Common myeloid progenitor, CD34-positive (primary cell): ENCODE results near the gene FRMD4A.

Experiments
- CTCF ChIA-PET: fragments of 350-600 bp; sonication (Branson Sonifier 250); formaldehyde crosslinking; loops from one replicate; lab custom pipeline; 2021; ENCODE audit warnings: antibody characterized with exemption; lab: Charles Lee
- POLR2A ChIA-PET: fragments of 350-600 bp; sonication (Branson Sonifier 250); formaldehyde crosslinking; loops from one replicate; lab custom pipeline; 2021; ENCODE audit warnings: antibody characterized with exemption; lab: Charles Lee
- DNase-seq, 3 donors: peaks; one replicate each; pipeline versions ENCODE4 v3.0.0 to v3.0.0-alpha.2; 2013
- H3K27ac ChIP-seq, 2 experiments: 1 replicate in 1 of 2; 2 replicates in 1 of 2; pipeline ENCODE4 v1.7.0; 2013; ENCODE audit warnings: inconsistent platforms in 2 of 2, low read length in 2 of 2, mild to moderate bottlenecking in 2 of 2, low read depth in 1 of 2, moderate library complexity in 1 of 2; ENCODE audit not compliant: severe bottlenecking in 2 of 2, insufficient read depth in 1 of 2, poor library complexity in 1 of 2
- H3K27me3 ChIP-seq, 5 experiments: replicated peaks in 2 of 5; 1 replicate in 3 of 5; 2 replicates in 2 of 5; pipeline versions ENCODE4 v1.6.1 to v1.7.0; 2013; ENCODE audit warnings: low read length in 4 of 5, mild to moderate bottlenecking in 2 of 5, moderate library complexity in 2 of 5, inconsistent platforms in 1 of 5; ENCODE audit not compliant: insufficient read depth in 5 of 5, control insufficient read depth in 4 of 5
- H3K36me3 ChIP-seq, 4 experiments: 1 replicate in 2 of 4; 2 replicates in 2 of 4; pipeline versions ENCODE4 v1.6.1 to v1.7.0; 2013; ENCODE audit warnings: low read length in 3 of 4, control low read depth in 1 of 4, mild to moderate bottlenecking in 1 of 4; ENCODE audit not compliant: control insufficient read depth in 4 of 4, insufficient read depth in 4 of 4
- H3K4me1 ChIP-seq, 4 experiments: 1 replicate in 3 of 4; 2 replicates in 1 of 4; pipeline versions ENCODE4 v1.6.1 to v1.7.1; 2013; ENCODE audit warnings: low read length in 3 of 4, mild to moderate bottlenecking in 3 of 4, control low read depth in 1 of 4, inconsistent platforms in 1 of 4, moderate library complexity in 1 of 4; ENCODE audit not compliant: control insufficient read depth in 4 of 4, insufficient read depth in 4 of 4; ENCODE audit errors: control extremely low read depth in 1 of 4
- H3K4me3 ChIP-seq, 7 experiments: 1 replicate in 4 of 7; 2 replicates in 3 of 7; pipeline versions ENCODE4 v1.5.1 to v1.7.0; 2013; ENCODE audit warnings: mild to moderate bottlenecking in 7 of 7, low read length in 6 of 7, moderate library complexity in 6 of 7, inconsistent platforms in 2 of 7, low read depth in 2 of 7, control low read depth in 1 of 7; ENCODE audit not compliant: insufficient read depth in 4 of 7, control insufficient read depth in 1 of 7; ENCODE audit errors: extremely low read depth in 1 of 7
- H3K9me3 ChIP-seq, 5 experiments: 1 replicate in 4 of 5; 2 replicates in 1 of 5; pipeline versions ENCODE4 v1.6.1 to v1.7.1; 2013; ENCODE audit warnings: low read length in 4 of 5, mild to moderate bottlenecking in 2 of 5, inconsistent platforms in 1 of 5, low read depth in 1 of 5, moderate library complexity in 1 of 5; ENCODE audit not compliant: control insufficient read depth in 4 of 5, insufficient read depth in 2 of 5; ENCODE audit errors: control extremely low read depth in 1 of 5
- WGBS: methylation state at CpG from one replicate; pipeline ENCODE4 v1.1.5; 2013; ENCODE audit not compliant: insufficient coverage; 5-methylcytosine and 5-hydroxymethylcytosine counted together

The FRMD4A gene

DNA sequence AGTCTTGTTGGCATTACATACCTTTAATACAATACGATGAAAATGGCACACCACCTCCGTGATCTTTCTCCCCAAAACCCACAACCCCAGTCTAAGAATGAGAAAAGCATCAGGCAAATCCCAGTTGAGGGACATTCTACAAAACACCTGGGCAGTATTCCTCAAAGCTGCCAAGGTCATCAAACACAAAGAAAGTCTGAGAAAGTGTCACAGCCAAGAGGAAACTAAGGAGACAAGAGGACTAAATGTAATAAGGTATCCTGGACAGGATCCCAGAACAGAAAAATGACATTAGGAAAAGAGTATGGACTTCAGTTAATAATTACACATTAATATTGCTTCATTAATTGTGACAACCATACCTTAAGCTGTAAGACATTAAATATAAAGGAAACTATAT, 14.5 kb upstream of the FRMD4A start:
- no peak overlapping the region for H3K4me3 ChIP-seq
- H3K36me3 ChIP-seq: no peaks in the 10 kb centered on the region
- H3K4me1 ChIP-seq: no peaks in the 10 kb centered on the region
- DNase-seq: no peak
- POLR2A ChIA-PET: no interaction called here
- H3K27me3 ChIP-seq: peaks cover 0 to 7% (median 6%) of the 10 kb centered on the region in 5 experiments
- CTCF ChIA-PET: no interaction called here
- no peaks in the 10 kb centered on the region for H3K9me3 ChIP-seq
- H3K27ac ChIP-seq: no peak overlapping the region
- WGBS: 100% methylated on average over 2 of the region's 2 CpGs

DNA sequence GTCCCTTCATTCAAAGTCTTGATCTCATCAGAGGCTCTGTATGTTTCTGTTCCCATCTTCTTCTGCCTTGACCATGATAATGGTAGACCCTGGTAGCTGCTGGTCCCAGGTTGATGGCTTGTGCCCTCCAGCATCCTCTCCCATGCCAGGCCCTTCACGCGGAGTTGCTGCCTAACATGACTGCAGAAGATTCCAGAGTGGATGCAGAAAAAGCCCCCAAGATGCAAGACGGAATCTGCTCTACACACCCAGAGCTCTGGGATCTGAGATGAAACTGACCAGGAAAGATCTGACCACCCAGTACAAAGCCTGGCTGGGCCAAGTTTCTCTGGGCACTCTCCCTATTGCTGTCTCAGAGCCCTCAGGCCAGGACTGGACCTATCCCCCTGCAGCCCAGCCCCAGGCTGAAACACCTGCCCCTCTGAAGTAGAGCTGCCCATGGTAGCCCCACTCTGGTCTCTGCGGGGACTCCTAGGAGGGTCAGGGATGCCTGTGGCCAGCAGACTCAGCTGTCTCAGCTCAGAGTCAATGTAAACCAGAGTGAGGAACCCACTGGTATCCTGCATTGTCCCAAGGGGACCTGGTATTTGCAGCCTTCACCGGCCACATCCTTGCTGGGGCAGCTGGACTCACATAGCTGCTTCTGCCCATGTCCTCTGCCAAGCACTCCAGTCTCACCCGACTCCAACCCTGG, 9.5 kb upstream of the FRMD4A start:
- CTCF ChIA-PET: interaction anchor here (1.2 kb wide), 1 partner anchor 46 kb away, joined by 3 read pairs; no protein-coding TSS in a partner anchor
- no peak overlapping the region for H3K4me3 ChIP-seq
- no peaks in the 10 kb centered on the region for H3K4me1 ChIP-seq
- 99% methylated on average over 6 of the region's 6 CpGs for WGBS
- peaks cover 0 to 9% (median 5%) of the 10 kb centered on the region in 5 experiments for H3K27me3 ChIP-seq
- no peaks in the 10 kb centered on the region for H3K36me3 ChIP-seq
- POLR2A ChIA-PET: no interaction called here
- no peak for DNase-seq
- H3K27ac ChIP-seq: no peak overlapping the region
- no peaks in the 10 kb centered on the region for H3K9me3 ChIP-seq

DNA sequence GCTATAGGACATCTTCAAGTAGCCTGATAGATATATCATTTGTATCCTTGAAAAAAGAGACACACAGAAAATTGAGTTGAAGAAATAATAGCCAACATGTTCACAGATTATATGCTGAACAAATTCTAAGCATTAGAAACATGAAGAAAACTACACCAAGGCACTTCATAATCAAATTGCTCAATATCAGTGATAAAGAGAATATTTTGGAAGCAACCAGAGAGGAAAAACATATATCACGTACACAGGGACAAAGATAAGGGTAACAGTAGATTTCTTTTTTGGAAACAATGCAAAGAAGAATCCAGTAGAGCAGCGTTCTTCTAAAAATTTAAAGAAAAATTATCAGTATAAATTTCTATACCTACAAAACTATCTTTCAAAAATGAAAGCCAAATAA, 6.0 kb upstream of the FRMD4A start:
- no peak overlapping the region for H3K4me3 ChIP-seq
- CTCF ChIA-PET: no interaction called here
- H3K4me1 ChIP-seq: no peaks in the 10 kb centered on the region
- WGBS: no CpG with 5 or more reads among the region's 2 CpGs
- no peaks in the 10 kb centered on the region for H3K36me3 ChIP-seq
- H3K27ac ChIP-seq: no peak overlapping the region
- H3K9me3 ChIP-seq: no peaks in the 10 kb centered on the region
- no peak for DNase-seq
- POLR2A ChIA-PET: no interaction called here
- peaks cover 0 to 13% (median 7%) of the 10 kb centered on the region in 5 experiments for H3K27me3 ChIP-seq

DNA sequence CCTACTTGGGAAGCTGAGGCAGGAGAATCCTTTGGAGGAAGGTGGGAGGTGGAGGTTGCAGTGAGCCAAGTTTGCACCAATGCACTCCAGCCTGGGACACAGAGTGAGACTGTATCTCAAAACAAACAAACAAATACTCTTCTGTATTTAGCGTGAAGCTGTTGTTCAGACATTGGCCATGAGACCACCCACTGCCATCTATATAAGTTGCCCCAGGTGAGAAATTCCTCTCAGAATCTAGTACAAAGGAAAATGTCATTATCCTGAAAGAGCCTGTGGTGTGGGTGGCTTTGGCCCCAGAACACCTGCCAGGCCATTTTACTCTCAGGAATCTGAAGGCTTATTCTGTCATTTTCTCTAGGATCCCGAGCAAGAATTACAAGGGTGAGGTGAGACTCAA, 4.0 kb upstream of the FRMD4A start:
- Histone ChIP-seq H3K4me1 (no peaks in the 10 kb centered on the region), H3K4me3 (no peak overlapping the region), H3K27me3 (peaks cover 0 to 21% (median 11%) of the 10 kb centered on the region in 5 experiments), H3K9me3 (no peaks in the 10 kb centered on the region), H3K27ac (no peak overlapping the region), H3K36me3 (no peaks in the 10 kb centered on the region)
- ChIA-PET CTCF (no interaction called here), POLR2A (no interaction called here)
- DNase-seq: no peak
- WGBS: 100% methylated on average over 1 of the region's 2 CpGs

DNA sequence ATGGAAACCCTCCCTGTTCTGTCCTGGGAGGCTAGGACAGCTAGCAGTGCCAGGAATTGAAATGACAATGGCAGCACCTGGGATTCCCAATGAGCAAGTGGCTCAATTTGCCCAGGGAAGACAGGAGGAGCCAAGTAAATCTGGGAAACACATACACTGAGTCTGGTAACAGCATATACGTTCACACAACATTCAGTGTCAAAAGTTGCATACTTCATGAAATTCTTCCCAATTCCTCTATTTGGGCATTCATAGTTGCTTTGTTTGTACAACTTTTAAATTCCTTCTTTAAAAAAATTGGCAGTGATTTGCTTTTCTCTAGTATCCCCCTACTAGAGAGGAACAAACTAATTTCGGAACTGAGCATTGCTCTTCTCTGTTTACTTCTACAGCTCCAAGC, 2.9 kb upstream of the FRMD4A start:
- POLR2A ChIA-PET: no interaction called here
- no peak for DNase-seq
- H3K4me1 ChIP-seq: no peaks in the 10 kb centered on the region
- CTCF ChIA-PET: no interaction called here
- WGBS: 100% methylated on average over 1 of the region's 2 CpGs
- H3K36me3 ChIP-seq: no peaks in the 10 kb centered on the region
- H3K27me3 ChIP-seq: peaks cover 0 to 27% (median 13%) of the 10 kb centered on the region in 5 experiments
- no peaks in the 10 kb centered on the region for H3K9me3 ChIP-seq
- no peak overlapping the region for H3K27ac ChIP-seq
- no peak overlapping the region for H3K4me3 ChIP-seq

DNA sequence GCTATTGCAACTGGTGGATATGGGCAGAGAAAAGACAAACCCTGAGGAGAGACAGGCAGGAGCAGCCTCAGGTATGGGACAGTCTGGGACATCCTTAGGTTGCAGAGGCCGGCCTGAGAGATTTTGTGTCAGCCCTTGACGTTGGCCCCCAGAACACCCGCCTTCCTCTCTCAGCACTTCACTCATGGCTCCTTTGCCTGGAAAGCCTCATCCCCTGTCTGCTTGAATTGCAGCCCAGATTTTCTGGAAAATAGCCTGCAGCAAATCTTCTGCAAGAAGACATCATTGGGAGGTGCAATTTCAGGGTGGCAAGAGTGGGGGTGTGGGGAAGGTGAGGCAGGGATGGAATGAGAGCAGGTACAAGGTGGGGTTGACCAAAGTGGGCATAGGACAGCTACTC, 2.2 kb upstream of the FRMD4A start:
- Histone ChIP-seq H3K27ac (no peak overlapping the region), H3K27me3 (peaks cover 0 to 27% (median 13%) of the 10 kb centered on the region in 5 experiments), H3K4me3 (no peak overlapping the region), H3K36me3 (no peaks in the 10 kb centered on the region), H3K4me1 (no peaks in the 10 kb centered on the region), H3K9me3 (no peaks in the 10 kb centered on the region)
- DNase-seq: no peak
- ChIA-PET POLR2A (no interaction called here), CTCF (no interaction called here)
- 100% methylated on average over 1 of the region's 3 CpGs for WGBS

DNA sequence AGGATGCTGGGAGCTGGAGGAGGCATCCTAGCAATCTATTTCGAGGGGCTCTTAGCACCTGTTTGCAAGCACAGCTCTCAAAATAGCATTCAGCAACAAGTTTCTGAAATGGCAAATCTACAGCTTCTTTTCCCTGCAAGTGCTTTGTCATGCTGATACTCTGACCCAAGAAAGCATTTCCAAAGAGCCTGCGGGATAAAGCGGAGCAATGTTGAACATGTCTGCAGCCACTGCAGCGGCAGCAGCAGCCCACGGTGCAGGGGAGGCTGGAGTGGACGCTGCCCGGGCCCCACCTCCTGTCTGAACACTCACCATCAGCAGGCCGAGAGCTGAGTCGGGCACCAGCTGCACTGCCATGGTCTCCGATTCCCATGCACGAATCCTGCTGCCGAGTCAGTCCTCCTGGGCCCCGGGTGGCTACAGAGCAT, 964 bp downstream of the FRMD4A start:
- POLR2A ChIA-PET: no interaction called here

More for the DNA sequence above, 964 bp downstream of the FRMD4A start:
- Histone ChIP-seq H3K36me3 (no peaks in the 10 kb centered on the region), H3K4me1 (peaks cover 0 to 3% (median 0%) of the 10 kb centered on the region in 4 experiments), H3K27me3 (peaks cover 0 to 29% (median 13%) of the 10 kb centered on the region in 5 experiments), H3K9me3 (no peaks in the 10 kb centered on the region), H3K27ac (no peak overlapping the region), H3K4me3 (no peak overlapping the region)
- CTCF ChIA-PET: no interaction called here
- 79% methylated on average over 13 of the region's 13 CpGs for WGBS
- DNase-seq: no peak
